ENCODE measurements around the gene KLF1. TPM values are rescaled to one million over a fixed set of nuclear protein-coding genes. Genes with fewer than 3 reads are reported as not detected.
A peak's percentile ranks its signal among the peaks of the same experiment; 100 is the strongest.

The KLF1 gene
- total RNA-seq, 1 donor from 2014 or later, result not detected

DNA sequence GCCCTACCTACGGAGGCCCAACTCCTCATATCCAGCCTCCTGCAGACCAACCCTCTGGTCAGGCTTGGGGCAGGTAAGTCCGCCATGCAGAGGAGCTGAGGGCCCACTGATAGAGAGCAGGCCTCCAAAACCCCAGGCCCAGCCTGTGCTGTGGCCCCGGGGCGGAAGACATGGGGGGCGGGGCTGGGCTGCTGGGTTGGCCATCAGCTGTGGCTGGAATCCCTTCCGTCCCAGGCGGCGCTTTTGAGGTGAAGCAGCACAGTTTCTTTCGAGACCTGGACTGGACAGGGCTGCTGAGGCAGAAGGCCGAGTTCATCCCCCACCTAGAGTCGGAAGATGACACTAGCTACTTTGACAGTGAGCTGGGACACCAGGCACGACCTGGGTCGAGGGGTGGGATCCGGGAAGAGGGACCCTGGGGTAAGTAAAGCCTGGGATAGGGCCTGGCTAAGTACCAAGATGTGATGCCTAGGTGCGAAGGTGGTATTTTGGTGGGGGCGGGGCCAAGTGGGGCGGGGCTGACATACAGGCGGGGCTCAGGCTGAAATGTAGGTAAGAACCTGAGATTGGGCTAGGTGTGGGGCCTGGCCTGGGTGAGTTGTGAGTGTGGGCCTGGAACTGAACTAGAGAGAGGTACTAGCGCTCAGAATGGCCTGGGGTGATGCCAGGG lies 21.1 kb downstream of the KLF1 start:
- H3K4me1 Mint-ChIP-seq (ENCODE audit: low read depth, unreplicated experiment), result no peaks in the 10 kb centered on the region
- peaks cover 3% of the 10 kb centered on the region for H3K4me1 ChIP-seq (ENCODE audit: insufficient read depth, low read length)
- H3K4me3 ChIP-seq (ENCODE audit: insufficient read depth, low read depth, low read length), result no peak overlapping the region
- H3K27ac Mint-ChIP-seq (ENCODE audit: unreplicated experiment), result no peak overlapping the region
- H3K36me3 Mint-ChIP-seq (ENCODE audit: low read depth, unreplicated experiment), result peaks cover 13% of the 10 kb centered on the region
- H3K79me2 ChIP-seq (ENCODE audit: insufficient read depth, low read length), result no peaks in the 10 kb centered on the region
- TF ChIP-seq, protein P1, sequence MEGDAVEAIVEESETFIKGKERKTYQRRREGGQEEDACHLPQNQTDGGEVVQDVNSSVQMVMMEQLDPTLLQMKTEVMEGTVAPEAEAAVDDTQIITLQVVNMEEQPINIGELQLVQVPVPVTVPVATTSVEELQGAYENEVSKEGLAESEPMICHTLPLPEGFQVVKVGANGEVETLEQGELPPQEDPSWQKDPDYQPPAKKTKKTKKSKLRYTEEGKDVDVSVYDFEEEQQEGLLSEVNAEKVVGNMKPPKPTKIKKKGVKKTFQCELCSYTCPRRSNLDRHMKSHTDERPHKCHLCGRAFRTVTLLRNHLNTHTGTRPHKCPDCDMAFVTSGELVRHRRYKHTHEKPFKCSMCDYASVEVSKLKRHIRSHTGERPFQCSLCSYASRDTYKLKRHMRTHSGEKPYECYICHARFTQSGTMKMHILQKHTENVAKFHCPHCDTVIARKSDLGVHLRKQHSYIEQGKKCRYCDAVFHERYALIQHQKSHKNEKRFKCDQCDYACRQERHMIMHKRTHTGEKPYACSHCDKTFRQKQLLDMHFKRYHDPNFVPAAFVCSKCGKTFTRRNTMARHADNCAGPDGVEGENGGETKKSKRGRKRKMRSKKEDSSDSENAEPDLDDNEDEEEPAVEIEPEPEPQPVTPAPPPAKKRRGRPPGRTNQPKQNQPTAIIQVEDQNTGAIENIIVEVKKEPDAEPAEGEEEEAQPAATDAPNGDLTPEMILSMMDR (IDR thresholded peaks at IDR 0.05; ENCODE audit: insufficient read depth, low read depth, low read length), result no peak
- no peak for TF ChIP-seq EZH2 (IDR thresholded peaks at IDR 0.05; ENCODE audit: insufficient read depth, low read length)
- FAIRE-seq (no peak), DNase-seq (ENCODE audit: low read depth) (no peak)
- no peaks in the 10 kb centered on the region for H3K9me3 ChIP-seq (ENCODE audit: insufficient read depth, low read depth, low read length)
- H4K20me1 ChIP-seq (ENCODE audit: insufficient read depth, low read length), result no peaks in the 10 kb centered on the region
- H2AFZ ChIP-seq (ENCODE audit: low read depth, low read length), result no peak overlapping the region
- no peak overlapping the region for H3K9ac ChIP-seq (ENCODE audit: low read length)
- no peaks in the 10 kb centered on the region for H3K9me3 Mint-ChIP-seq (ENCODE audit: unreplicated experiment)
- H3K27me3 ChIP-seq (ENCODE audit: insufficient read depth, low read length), result peaks cover 4% of the 10 kb centered on the region
- no peaks in the 10 kb centered on the region for H3K36me3 ChIP-seq (ENCODE audit: insufficient read depth, low read length)
- no peak overlapping the region for H3K4me2 ChIP-seq (ENCODE audit: low read length)
- H3K27me3 Mint-ChIP-seq (ENCODE audit: low read depth, unreplicated experiment), result peaks cover 2% of the 10 kb centered on the region
- no peak overlapping the region for H3K4me3 Mint-ChIP-seq (ENCODE audit: unreplicated experiment)
- H3K27ac ChIP-seq (ENCODE audit: low read depth, low read length), result no peak overlapping the region

DNA sequence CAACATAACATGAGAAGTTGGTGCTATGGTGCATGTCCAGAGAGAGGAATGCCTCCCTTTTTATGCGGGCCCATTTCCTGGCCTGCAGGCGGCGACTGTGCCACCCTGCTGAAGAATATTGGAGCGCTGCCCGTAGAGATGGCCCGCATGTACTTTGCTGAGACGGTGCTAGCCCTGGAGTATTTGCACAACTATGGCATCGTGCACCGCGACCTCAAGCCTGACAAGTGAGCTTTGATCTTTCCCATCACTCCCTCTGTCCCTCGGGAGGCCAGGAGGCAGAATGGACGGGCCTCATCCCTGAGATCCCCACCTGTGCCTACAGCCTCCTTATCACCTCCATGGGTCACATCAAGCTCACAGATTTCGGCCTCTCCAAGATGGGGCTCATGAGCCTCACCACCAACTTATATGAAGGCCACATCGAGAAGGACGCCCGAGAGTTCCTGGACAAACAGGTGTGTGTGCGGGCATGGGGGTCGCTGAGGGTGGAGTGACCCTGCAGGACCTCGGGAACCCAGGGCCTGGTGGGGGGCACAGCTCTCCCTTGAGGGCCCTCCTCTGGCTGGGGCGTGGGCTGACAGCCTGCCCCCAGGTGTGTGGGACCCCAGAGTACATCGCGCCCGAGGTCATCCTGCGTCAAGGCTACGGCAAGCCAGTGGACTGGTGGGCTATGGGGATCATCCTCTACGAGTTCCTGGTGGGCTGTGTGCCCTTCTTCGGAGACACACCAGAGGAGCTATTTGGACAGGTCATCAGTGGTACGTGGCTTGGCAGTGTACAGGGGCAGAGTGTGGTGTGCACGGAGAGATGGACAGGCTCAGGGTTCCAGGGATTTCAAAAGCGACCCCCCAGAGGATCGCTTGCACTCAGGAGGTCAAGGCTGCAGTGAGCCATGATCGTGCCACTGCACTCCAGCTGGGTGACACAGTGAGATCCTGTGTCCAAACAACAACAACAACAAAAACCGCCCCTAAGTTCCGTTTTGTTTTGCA lies 22.0 kb downstream of the KLF1 start:
- Mint-ChIP-seq H3K9me3 (ENCODE audit: unreplicated experiment) (no peaks in the 10 kb centered on the region), H3K27ac (ENCODE audit: unreplicated experiment) (no peak overlapping the region), H3K4me1 (ENCODE audit: low read depth, unreplicated experiment) (no peaks in the 10 kb centered on the region), H3K4me3 (ENCODE audit: unreplicated experiment) (peak overlapping the region; percentile 62), H3K36me3 (ENCODE audit: low read depth, unreplicated experiment) (peaks cover 11% of the 10 kb centered on the region), H3K27me3 (ENCODE audit: low read depth, unreplicated experiment) (peaks cover 2% of the 10 kb centered on the region)
- Histone ChIP-seq H3K9ac (ENCODE audit: low read length) (no peak overlapping the region), H3K4me2 (ENCODE audit: low read length) (no peak overlapping the region), H3K79me2 (ENCODE audit: insufficient read depth, low read length) (no peaks in the 10 kb centered on the region), H3K9me3 (ENCODE audit: insufficient read depth, low read depth, low read length) (no peaks in the 10 kb centered on the region), H4K20me1 (ENCODE audit: insufficient read depth, low read length) (no peaks in the 10 kb centered on the region), H3K27me3 (ENCODE audit: insufficient read depth, low read length) (peaks cover 4% of the 10 kb centered on the region), H3K4me3 (ENCODE audit: insufficient read depth, low read depth, low read length) (no peak overlapping the region), H2AFZ (ENCODE audit: low read depth, low read length) (no peak overlapping the region), H3K4me1 (ENCODE audit: insufficient read depth, low read length) (peaks cover 3% of the 10 kb centered on the region), H3K27ac (ENCODE audit: low read depth, low read length) (no peak overlapping the region), H3K36me3 (ENCODE audit: insufficient read depth, low read length) (no peaks in the 10 kb centered on the region)
- FAIRE-seq, result no peak
- no peak for TF ChIP-seq EZH2 (IDR thresholded peaks at IDR 0.05; ENCODE audit: insufficient read depth, low read length)
- TF ChIP-seq, protein P1 (IDR thresholded peaks at IDR 0.05; ENCODE audit: insufficient read depth, low read depth, low read length), result no peak
- DNase-seq (ENCODE audit: low read depth), result no peak
